Hematopoietic multipotent progenitor cell (in vitro differentiated cells): ENCODE measurements around the gene GJC1. TPM values are rescaled to one million over a fixed set of nuclear protein-coding genes. Genes with fewer than 3 reads are reported as not detected.

Experiments used
- DNase-seq, 3 donors: peaks; one replicate each; pipeline ENCODE4 v3.0.0-alpha.2; 2011 to 2015; ENCODE audit warnings: low read depth in 2 of 3, low spot score in 2 of 3
- total RNA-seq: library from RNA; depleted of rRNA; stranded (reverse); fragments of >200 nt; gene quantifications from one replicate; pipeline ENCODE4 v1.2.3, GENCODE V29; 2012

The GJC1 gene
- total RNA-seq, 1 donor, result under 0.01 TPM

DNA sequence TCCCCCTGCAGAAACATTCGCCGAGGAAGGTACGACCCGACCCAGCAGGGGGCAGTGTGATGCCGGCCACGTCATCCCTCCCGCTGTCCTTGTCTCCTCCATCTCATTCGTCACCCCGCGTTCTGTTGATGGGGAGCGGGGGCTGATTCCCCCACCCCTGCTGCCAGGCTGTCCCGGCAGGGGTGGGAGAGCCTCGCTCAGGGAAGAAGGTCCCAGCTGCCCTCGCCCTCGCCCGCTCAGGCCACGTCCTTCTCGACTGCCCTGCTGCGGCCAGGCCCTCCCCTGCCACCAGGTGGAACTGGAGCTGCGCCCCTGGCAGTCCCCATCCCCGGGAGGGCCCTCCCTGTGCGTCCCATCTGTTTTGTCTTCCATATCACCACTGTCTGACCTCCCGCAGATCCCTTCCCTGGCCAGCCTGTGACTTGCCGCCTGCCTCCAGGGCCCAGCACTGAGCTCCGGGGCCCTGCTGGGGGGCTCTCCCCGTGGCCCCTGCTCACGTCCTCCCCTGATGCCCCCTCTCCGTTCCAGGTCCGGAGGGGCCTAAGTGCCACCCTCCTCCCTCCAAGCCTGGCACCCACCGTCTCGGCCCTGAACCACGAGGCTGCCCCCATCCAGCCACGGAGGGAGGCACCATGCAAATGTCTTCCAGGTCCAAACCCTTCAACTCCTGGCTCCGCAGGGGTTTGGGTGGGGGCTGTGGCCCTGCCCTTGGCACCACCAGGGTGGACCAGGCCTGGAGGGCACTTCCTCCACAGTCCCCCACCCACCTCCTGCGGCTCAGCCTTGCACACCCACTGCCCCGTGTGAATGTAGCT lies 50.7 kb downstream of the GJC1 start:
- DNase-seq, result peak; percentile 64 to 81 (median 77)

DNA sequence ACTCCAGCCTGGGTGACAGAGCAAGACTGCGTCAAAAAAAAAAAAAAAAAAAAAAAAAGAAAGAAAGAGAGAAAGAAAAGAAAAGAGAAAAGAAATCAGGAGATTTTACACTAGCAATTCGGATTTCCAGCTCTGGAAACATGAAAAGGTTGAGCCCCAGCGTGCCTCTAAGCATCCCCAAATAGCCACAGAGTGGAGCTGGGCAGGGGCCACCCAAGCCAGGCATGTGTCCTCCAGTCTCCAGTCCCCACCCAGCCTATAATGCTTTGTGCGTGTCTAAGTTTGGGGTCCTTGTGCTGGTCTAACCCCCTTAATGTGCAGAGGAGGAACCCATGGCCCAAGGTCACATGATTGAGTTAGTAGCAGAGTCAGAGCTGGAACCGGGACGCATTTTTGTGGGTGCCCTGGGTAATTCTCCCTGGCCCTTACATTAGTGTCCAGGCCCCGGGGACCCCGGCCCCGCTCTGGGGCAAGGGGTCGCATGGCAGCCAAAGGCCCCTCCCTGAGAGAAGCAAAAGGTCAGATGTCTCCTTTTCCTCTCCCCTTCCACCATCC lies 51.4 kb downstream of the GJC1 start:
- DNase-seq, result no peak

DNA sequence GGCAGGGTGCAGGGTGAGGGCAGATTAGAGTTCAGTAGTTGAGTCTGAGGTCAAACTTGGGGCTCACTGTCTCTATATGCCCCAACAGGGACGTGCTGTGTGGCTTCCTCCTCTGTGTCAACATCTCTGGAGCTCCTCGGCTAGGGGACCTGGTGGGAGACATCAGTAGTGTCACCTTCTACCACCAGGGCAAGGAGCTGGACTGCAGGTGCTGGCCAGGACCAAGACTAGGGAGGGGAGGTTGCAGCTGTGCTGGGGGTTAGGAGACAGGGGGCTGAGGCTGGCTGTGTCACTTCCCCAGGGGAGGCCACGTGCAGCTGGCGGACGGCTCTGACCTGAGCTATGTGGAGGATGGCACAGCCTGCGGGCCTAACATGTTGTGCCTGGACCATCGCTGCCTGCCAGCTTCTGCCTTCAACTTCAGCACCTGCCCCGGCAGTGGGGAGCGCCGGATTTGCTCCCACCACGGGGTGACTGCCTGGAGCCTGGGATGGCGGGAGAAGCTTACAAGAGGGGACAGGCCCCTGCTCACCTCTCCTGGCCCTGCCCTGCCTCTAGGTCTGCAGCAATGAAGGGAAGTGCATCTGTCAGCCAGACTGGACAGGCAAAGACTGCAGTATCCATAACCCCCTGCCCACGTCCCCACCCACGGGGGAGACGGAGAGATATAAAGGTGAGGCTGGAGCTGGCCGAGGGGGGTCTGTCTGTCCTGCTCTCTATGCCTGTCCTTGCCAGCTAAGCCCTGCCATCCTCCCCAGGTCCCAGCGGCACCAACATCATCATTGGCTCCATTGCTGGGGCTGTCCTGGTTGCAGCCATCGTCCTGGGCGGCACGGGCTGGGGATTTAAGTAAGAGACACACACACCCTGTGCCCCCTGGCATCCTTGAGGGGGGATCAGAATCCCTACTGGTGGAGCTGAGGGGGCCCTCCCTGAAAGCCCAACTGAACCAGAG lies 52.4 kb downstream of the GJC1 start:
- no peak for DNase-seq

DNA sequence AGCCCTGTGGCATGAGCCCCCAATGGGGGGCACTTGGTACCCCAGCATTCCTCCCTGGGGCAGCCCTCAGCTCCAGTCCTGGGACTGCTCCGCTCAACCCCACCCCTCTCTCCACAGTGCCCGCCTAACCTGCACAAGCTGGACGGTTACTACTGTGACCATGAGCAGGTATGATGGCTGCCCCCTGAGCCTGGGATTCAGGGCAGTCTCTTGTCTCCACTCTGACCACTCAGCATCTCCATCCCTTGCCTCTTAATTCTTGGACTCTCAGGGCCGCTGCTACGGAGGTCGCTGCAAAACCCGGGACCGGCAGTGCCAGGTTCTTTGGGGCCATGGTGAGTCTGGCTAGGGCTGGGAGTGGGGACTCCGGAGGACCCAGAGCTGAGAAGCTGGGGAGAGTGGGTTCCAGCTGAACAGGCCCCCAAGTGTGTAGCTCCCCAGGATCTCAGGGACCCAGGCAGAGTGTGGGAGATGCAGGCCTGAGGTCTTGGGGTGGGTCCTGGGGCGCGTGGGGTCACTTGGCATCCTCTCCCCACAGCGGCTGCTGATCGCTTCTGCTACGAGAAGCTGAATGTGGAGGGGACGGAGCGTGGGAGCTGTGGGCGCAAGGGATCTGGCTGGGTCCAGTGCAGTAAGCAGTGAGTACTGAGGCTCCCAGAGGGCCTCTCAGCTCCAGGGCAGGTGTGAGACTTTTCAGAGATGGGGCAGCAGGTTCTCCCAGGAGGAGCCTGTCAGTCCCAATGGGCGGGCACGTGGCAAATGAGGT lies 53.3 kb downstream of the GJC1 start:
- no peak for DNase-seq

DNA sequence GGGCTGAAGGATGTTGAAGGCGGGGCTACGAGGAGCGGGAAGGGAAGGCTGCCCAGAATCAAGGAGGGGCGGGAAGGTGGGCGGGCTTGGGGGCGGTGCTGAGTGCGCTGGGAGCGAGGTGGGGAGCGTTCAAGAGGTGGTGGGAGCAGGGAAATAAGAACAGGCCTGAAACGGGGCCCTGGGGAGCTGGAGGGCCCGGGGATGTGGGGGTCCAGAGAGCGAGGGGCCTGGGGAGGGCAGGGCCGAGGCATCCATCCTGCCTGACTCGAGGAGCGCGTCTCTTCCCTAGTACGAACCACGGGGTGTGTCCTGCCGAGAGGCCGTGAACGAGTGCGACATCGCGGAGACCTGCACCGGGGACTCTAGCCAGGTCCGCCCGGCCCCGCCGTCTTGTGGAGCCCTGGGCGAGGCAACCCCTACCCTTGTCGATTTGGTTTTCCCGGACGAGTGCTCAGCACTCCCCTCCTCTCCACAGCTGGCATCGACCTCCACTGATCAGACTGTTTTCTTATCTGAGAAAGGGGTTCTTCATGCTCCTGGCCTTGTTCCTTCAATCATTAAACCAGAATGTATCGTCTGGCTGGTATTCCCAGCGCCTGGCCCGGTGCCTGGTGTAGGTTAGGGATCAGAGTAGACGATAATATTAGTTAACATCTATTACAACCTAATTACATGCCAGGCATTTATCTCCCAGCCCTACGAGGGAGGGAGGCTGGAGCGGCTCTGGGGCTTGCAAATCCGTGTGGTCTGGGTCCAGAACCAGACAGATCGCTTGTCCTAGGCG lies 54.1 kb downstream of the GJC1 start:
- DNase-seq, result peak in 1 of 3 donors; percentile 92

DNA sequence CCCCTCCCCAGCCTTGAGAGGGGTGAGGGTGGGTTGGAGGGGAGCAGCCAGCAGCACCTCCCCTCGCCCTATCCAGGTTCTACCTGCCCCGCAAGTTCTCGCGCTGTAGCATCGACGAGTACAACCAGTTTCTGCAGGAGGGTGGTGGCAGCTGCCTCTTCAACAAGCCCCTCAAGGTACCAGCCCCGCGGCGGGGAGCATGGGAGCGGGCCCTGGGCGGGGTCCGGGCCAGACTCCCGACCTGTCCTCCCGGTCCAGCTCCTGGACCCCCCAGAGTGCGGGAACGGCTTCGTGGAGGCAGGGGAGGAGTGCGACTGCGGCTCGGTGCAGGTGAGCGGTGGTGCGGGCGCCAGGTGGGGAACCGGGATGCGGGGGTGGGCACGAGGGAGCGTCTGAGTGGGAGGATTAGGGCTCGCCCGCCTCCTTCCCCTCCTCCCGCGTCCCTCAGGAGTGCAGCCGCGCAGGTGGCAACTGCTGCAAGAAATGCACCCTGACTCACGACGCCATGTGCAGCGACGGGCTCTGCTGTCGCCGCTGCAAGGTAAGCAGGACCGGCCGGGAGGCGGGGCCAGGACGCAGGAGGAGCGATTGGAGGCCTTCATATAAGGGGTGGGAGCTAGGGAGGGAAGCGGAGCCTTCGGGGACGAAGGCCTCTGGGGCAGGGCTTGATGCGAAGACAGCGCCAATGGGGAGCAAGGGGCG lies 54.8 kb downstream of the GJC1 start:
- DNase-seq, result peak in 2 of 3 donors; percentile 97 to 98

DNA sequence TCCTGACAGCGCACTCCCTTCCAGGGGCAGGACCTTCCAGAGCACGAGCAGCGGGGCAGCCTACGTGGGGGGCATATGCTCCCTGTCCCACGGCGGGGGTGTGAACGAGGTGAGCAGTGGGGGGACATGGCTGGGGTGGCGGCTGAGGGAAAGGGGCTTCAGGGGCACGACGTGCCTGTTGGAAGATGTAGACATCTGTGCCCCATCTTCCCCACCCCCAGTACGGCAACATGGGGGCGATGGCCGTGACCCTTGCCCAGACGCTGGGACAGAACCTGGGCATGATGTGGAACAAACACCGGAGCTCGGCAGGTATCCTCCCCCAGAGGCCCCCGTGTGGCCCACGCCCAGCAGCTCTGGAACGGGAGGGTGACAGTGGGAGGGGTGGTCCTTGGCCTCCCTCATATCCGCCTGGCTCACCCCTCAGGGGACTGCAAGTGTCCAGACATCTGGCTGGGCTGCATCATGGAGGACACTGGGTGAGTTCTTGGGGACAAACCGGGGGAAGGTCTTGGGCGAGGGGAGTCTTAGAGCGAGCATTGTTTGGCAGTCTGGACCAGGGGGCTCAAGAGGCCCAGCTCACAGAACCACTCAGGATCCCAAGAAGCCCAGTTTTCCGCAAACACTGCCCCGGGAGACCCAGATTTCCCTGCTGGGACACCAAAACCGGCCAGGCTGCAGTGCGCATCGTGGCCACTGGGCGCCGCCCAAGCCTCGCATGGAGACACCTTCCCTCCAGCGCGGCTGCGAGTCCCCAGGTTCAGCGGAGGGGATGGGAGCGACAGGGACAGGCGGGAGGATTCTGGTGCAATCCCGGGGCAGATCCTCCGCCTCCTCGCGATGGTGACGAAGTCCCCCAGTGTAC lies 55.6 kb downstream of the GJC1 start:
- peak; percentile 65 to 82 (median 69) for DNase-seq

DNA sequence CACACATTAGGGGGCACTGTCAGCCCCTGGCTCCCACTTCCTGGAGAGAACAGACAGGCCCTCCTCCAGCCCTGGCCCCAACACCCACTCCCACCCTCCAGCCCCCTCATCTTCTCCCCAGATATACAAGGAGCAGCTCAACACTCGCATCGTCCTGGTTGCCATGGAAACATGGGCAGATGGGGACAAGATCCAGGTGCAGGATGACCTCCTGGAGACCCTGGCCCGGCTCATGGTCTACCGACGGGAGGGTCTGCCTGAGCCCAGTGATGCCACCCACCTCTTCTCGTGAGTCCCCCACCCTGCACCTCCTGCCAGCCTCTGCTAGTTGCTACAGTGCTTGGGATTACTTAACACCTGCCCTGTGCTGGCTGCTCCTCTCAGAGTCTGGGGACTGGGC lies 56.9 kb downstream of the GJC1 start:
- no peak for DNase-seq

DNA sequence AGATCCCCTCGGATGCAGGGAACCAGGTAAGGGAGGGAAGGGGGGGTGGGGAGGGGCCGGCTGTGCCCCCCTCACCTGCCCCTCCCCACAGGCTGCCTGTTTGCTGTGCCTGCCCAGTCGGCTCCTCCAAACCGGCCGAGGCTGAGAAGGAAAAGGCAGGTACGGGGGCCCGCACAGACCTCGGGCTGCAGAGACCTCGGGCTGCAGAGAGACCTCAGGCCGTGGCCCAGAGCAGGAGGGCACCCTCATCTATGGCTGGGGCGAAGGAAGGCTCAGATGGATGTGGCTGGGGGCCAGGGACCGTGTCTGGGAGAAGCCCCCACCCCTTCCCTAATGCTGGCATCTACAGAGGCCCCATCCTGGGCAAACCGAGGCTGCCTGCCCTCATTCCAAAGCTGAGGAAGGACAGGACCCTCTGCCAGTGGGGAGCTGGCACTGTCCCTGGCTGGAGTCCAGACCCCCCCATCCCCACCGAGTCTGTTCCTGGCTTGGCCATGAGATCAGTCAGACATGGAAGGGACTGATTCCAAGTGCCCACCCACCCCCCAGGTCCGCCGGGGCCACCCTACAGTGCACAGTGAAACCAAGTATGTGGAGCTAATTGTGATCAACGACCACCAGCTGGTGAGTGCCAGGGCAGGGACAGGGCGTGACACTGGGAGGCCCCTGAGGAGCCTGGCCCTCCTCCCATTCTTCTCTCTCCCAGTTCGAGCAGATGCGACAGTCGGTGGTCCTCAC lies 57.6 kb downstream of the GJC1 start:
- DNase-seq, result no peak

DNA sequence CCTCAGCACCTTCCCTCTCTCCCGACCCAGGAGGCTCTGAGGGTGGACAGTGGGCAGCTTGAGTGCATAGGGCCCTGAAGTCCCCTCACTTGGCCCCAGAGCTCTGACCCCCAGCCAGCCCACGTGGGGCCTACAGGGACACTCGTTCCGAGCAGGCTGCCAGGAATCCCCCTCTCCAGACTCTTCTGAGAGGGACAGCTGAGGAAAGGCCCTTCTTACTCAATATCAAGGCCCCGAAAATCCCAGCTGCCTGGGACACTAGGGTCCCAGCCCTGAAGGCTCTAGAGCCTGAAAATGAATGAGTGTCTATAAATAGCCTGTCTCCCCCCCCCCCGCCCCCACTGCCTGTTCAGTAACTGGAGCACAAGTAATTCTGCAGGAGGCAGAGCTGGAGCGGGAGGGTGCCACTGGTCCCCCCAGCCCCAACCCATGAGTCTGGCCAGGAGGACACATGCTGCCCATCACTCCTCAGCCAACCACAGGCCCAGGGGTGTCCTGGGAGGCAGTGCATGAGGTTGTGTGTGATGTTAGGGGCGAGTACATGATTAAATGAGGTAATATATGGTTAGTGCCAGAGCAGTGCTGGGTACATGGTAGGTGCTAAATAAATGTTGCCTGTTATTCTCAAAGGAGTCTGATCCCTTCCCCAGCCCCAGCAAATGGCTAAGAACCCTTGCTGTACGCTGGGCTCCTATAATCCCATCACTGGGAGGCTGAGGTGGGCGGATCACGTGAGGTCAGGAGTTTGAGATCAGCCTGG lies 59.7 kb downstream of the GJC1 start:
- DNase-seq, result no peak

DNA sequence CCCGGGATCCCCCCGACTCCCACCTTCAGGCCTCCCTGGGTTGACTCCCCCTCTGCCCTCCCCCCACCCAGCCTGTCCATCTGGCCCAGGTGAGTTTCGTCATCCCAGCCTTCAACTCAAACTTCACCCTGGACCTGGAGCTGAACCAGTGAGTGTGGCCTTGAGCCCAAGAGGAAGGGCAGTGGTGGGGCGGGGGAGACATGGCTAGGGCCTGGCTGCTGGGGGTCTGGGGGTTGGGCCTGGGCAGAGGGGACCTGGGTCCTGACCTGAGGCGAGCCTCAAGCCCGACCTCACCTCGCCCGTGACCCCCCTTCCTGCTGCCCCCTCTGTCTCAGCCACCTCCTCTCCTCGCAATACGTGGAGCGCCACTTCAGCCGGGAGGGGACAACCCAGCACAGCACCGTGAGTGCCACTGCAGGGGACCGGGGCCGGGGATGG lies 60.4 kb downstream of the GJC1 start:
- no peak for DNase-seq

DNA sequence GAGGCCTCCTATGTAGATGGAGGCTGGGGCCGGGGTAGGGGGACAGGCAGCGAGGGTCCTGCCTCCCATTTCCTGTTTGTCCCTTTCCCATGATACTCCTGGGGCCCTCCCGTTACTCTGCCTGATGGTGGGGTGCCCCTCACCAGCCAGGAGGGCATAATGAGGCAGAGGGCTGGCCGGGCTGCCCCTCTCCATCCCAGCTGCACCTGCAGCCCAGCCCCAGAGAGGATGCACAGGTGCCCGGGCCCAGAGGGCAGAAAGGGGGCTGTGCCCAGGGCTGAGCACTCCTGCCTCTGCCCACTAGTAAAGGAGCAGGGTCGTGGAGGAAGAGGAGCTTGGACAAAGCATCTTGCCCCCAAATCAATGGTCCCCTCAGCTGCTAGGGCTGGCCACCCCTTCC lies 60.9 kb downstream of the GJC1 start:
- DNase-seq, result no peak

DNA sequence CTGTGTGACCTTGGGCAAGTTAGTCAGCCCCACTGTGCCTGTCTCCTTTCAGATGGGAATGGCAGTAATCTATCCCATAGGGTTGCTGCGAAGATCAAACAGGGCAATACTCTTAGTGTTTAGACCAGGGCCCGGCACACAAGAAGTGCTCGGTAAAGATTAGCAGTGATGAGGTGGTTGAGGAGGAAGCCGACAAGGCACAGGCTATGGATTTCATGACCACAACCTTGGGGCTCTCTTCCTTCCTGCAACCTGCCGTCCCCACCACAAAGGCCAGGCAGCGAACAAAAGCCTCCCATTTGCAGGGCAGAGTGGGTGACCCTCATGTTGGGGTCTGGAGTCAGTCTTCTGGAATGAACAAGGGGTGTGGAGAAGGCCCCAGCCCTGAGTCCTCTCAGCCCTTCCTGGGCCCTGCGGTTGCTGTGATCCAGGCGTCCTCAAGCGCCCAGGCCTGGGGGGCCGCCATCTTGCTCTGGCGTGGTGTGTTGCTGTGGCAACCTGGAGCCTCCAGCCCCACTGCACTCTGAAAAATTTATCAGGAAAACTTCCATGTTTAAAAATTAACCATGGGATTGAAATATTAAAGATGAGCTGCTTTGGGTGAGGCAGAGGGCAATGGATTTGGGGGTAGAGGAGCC lies 61.5 kb downstream of the GJC1 start:
- peak in 2 of 3 donors; percentile 53 to 84 for DNase-seq

DNA sequence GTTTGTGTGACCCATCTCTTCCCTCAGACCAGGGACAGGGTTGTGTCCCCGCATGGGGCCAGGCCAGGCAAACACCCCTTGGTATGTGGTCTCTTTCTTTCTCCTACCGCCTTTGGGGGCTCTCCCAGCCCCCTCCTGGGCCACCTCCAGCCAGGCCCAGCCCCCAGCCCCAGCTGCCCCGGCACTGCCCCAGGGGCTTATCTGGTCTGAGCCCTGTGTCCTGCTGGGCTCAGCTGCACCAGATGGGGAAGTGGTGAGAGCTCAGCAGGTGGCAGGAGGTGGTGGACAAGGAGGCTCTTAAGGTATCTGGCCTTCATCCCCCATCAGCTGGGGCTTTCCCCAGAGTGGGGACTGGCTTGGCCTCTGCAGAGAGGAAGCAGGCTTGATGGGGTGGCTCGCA lies 62.6 kb downstream of the GJC1 start:
- peak in 2 of 3 donors; percentile 69 to 91 for DNase-seq

DNA sequence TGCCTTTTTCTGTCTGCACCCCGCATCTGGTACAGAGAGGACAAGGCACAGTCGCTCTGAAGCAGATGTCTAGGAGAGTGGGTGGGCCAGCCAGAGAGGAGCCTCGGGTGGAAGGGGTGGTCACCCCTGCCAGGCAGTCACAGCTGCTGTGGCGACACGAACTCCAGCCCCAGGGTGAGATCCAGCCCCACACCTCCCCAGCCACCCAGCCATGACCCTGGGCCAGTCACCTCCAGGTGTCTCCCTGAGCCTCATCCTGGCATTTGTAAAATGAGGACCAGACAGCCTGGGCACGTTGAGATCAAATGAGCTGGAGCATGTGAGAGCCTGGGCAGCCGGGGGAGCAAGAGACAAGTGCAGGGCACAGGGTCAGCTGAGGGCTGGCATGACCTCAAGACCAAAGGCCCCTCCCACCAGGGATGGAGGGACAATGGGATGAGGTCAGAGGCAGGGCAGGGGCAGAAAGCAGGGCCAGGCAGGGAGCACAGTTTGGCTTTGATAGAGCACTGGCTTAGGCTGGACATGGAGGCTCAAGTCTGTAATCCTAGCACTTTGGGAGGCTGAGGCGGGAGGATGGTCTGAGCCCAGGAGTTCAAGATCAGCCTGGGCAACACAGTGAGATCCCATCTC lies 63.6 kb downstream of the GJC1 start:
- no peak for DNase-seq

DNA sequence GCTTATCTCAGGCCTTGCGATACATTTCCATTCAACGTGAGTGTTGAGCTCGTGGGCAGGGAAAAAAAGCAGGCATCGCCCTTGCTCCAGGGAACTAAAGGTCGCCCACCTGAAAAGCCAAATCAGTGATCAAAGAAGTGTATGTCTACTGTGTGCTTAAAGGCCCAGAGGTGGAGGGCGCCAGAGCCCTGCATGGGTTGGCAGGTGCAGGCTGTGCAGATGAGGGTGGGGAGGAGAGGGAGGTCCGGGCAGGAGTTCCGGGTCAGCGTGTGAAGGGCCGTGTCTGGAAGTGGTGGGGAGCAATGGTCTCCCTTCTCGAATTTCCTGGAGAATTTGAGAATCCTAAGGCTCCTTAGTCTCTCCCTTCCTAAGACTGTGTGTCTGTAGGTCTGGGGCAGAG lies 64.1 kb downstream of the GJC1 start:
- no peak for DNase-seq
